Stimulated activated CD4-positive, alpha-beta T cell treated with anti-CD3 and anti-CD28 coated beads, Interleukin-4, amount 100 ng/mL, for 24 hours (primary cell): ENCODE measurements around the gene DUSP22.

Source experiments
- DNase-seq: peaks from one replicate; pipeline ENCODE4 v3.0.0-alpha.2; 2020

The DUSP22 gene

DNA sequence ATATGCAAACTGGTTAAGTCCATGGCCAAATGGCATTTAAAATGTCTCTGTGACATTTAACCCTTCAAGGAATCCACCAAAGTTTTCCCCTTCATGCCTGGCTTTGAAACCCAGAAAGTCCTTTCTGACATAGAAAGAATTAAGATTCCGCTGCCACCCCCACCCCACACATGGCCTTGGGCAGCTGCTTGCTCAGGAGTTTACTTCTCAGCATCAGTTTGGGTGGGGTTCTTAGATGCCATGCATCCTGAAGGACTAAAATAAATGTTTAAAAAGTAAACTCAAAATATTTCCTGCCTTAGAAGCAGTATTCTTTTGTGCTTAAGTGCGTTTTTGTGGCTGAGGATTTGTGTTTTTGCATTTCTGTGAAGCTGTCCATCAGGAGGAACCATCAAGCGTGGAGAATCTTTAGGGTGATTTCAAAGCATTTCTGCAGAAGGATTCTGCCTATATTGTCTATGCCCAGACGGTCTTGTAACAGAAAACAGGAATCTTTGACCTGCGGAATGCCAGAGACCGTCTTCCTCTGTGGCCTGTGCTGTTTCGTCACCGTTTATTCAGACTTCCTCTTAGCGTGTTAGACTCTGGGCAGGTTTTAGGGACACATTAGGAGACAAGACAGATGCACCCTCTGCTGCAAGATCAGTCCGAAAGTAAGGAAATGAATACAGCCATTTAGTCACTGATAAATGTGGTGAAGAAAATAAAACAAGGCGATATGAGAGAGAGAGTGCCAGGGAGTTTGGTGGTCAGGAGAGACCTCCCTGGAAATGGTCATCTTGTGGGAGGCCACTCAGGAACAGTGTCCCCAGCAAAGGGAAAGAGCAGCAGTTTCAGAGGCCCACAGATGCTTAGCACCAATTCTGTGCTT is 6.2 kb downstream of the DUSP22 start:
- DNase-seq = no peak

- DNase-seq = no peak
These were observed 7.1 kb downstream of the DUSP22 start for GRCh38 chr6:299104-299980.

DNA sequence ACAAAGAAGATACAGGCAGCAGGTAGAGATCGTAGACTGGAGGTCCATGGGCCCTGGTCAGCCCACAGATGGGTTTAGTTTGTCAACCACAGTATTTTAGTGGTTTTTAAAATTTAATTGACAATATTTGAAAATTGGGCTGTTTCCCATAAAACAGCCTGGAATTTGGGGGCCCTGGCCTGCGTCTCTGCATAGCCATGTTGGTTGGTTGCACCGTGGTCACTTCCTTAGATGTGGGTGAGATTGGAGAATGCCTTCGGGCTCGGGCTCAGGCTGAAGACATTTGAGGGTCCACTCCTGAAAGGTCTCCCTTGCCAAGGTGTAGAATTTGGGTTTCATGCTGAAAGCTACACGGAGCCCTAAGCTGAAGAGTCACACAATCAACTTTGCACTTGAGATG is 7.7 kb downstream of the DUSP22 start:
- no peak for DNase-seq

DNA sequence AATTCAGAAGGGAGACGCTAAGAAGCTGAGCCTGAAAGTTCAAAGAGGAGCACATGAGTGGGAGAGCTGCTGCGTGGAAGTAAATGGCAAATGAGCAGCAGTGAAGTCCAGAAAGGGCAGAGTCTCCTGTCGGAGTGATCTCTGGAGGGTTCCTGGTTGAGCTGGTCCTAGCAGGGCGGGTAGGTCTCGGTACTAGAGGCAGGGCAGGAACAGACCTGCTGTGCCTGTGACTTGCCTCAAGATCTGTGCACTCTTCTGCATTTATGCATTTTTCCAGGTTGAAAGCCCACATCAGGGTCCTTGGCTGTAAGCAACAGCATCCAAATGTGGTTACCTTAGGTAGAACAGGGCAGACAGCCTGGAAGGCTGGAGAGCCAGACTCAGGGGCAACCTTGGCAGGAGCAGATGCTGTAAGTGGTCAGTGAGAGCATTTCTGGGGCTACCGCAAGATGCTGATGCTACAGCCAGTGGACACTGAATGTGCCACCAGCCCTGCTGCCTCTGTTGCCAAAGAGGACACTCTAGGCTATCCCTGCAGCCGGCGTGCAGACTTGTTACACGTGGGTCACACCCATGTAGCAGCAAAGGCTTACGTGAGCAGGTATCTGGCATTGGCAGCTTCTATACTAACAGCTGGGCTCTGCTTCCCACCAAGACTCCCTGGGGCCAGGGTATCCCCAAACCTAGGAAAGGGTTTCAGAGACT is 8.4 kb downstream of the DUSP22 start:
- no peak for DNase-seq

DNA sequence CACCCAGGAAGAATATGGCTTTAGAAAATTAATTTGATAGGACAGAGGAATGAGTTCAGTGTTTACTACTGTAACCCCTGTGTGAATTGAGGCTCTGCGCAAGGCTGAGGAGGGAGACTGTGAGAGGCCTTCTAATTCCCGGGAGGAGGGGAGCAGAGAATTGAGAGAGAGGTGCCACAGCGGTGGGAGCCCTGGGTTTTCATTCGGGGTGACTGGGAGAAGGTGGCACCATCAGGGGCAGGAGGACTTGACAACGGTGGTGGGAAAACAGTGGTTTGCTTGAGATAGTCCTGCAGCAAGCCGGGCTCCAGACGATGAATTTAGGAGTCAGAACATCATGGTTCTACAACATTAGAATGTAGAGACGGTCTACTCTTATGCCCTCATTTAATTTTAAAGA is 9.2 kb downstream of the DUSP22 start:
- no peak for DNase-seq

- DNase-seq = no peak
These were observed 9.8 kb downstream of the DUSP22 start for GRCh38 chr6:301929-302705.

DNA sequence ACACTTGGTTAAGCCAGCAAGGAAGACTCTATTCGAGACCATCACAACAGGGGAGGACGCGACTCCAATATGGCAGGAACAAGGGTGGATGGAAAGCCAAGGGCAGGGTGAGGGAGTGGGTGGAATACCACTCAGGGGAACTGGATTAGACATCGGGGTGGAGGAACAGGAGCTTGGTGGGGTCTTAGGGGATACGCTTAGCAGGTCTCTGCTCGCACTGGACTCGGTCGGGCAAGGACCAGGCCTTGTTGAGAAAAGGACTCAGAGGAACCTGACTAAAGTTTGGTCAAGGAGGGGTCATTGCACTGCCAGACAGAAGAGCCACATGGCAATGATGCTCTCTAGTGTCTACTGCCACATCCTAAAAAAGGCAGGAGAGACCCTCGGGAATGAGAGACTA is 10.5 kb downstream of the DUSP22 start:
- DNase-seq = no peak

- DNase-seq = no peak
These were observed 11.0 kb downstream of the DUSP22 start for GRCh38 chr6:303263-303662.

GRCh38 chr6:303948-304558 is 11.8 kb downstream of the DUSP22 start:
- no peak for DNase-seq

DNA sequence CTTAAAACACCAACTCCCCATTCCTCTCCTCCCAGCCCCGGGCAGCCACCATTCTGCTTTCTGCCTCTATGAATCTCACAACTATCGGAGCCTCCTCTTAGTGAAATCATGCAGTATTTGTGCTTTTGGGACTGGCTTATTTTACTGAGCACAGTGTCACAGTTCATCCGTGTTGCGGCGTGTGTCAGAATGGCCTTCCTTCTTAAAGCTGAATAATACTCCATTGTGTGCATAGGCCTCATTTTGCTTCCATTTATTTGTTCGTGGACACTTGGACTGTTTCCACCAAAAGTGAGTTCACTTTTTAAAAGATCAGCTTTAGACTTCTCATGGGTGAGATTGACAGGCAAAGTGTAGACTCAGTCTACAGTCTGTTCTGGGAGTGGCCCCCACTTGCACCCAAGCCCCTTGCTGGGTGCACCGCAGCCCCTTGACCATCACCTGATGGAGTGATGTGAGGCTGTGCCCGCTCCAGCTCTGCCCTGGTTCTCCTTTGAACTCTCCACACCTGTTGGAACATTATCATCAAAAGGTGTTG is 12.6 kb downstream of the DUSP22 start:
- DNase-seq = no peak

DNA sequence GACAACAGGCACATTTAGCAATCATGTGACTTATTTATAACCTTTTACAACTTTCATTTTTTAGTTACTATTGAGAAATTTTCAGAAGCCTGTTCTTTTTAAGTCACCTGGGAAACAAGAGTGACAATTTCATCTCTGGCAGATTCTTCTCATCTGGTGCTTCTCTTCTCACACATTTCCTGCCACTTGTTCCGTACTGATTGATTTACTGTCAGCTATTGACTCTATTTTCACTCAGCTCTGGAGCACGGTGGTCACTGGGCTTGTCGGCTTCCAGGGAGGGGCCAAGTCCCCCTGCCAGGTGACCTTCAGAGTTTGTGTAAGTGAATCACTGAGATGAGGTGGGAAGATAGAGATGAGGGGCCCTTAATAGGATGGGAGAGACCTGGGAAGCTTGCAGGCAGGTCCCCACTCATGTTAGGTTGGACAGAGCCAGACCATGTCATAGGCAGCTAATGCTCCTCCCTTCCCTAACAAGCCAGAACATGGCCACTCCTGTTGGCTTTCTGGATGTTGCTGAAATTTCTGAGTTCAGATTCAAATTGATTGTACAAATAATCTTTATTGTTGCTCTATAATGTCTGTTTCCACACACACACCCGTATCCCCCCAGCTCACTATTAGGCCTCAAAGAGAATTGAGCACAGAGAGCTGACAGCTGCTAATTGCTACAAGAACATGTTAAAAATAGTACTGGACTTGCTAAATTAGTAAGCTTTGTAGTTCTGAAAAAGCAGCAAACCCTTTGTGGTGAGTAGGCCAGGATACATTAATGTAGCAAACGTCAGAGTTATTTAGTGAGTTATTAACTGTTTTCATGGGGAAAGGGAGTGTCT is 13.3 kb downstream of the DUSP22 start:
- DNase-seq = no peak

- no peak for DNase-seq
These were observed 14.4 kb downstream of the DUSP22 start for GRCh38 chr6:306641-307061.

GRCh38 chr6:307065-307814 is 15.0 kb downstream of the DUSP22 start:
- DNase-seq = no peak

- DNase-seq = no peak
These were observed 15.6 kb downstream of the DUSP22 start for GRCh38 chr6:307874-308273.

GRCh38 chr6:308307-308706 is 16.0 kb downstream of the DUSP22 start:
- DNase-seq = no peak

DNA sequence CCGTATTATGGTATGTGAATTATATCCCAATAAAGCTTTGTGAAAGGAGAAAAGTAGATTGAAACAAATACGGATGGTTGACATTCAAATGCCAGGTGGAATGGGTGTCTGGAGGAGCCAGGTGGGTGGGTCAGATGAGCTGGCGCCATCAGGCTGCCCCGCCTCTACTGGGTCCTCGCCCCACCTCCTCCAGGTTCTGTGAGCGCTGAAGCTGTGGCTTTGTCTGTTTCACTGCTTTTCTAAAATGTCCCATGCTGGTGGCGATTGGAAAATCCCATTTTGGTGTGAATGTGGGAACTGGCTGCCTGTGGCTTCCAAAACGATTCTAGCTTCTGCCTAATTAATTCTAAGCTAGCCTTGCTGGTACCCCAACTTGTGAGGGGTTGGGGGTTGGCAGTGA is 16.5 kb downstream of the DUSP22 start:
- no peak for DNase-seq

- DNase-seq = no peak
These were observed 17.7 kb downstream of the DUSP22 start for GRCh38 chr6:309947-310346.

GRCh38 chr6:310671-311070 is 18.4 kb downstream of the DUSP22 start:
- DNase-seq = no peak

- no peak for DNase-seq
These were observed 19.5 kb downstream of the DUSP22 start for GRCh38 chr6:311679-312220.

GRCh38 chr6:313087-313486 is 20.8 kb downstream of the DUSP22 start:
- DNase-seq = no peak
